IPS DF 4.7 (cell line): ENCODE measurements around the gene KANSL1.
A peak's percentile ranks its signal among the peaks of the same experiment; 100 is the strongest.
"Not testable (repeated sequence)": the region's sequence is repeated elsewhere in the genome, so short reads cannot be mapped to it uniquely, and the experiment has no call there.

Source experiments
- DNase-seq: peaks from one replicate; pipeline ENCODE4 v3.0.0-alpha.2; 2013; ENCODE audit warnings: low spot score; ENCODE audit errors: extremely low read depth

Gene KANSL1

DNA sequence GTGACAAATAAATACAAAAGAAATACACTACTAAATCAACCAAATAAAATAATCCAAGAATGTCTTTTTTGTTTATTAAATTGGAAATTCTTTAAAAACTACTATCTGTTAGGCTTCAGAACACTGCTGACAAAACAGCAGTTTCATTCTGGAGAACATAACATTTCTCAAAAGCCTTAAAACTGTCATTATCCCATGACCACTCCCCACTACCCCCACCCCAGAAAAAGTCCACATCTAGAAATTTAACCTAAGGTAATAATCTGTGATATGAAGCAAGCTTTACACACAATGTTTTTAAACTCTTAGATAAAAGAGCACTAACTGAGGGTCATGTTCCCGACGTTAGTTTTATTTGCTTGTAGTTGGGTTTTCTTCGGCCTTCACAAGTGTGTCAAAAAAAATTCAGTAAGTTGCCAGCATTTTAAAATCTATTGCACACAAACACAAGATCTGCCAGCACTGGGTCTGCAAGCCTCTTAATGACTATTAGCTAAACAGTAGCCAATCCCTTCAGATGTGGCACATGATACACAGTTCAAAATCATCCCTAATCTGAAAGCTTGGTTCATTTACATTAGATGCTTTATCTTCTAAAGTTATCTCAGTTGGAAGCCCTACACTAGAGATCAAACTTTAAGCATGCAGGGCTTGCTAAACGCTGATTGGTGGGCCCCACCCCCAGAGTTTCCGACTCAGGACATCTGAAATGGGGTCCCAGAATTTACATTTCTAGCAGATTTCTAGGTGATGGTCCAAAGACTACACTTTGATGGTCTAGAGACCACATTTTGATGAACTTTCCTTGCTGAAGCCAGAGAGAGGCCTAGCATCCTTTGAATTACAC, 75.2 kb downstream of the KANSL1 start:
- no peak for DNase-seq

DNA sequence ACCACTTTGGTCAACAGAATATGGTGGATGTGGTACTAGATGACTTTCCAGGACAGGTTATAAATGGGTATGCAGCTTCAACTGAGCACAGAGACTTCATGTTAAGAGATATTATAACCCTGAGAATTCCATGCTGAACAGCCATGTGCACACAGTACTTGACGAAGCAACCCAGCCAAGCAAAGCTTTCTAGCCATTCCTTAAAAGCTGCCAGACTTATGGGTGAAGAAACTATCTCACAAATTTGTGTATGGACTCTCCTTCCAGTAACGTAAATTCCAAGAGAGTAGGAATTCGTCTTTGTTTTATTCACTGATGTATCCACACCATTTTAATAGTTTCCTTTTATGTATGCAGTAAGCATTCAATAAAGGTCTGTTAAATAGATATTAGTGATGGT, 76.1 kb downstream of the KANSL1 start:
- no peak for DNase-seq

DNA sequence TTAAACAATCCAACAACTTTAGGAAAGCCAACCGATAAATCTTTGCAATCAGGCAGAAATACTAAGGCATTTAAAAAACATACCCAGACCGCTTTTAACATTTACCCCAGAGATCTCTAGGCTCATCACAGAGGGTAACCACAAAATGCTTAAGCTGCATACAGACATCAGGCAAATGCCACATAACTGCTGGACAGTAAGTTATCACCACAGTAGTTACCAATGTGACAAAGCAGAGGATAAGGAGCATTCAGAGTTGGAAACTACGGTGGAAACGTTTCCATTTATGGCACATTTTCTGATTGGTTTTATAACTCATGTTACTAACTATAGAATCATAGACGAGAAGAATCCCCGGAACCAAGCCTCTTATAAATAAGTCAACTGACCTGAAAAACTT, 77.5 kb downstream of the KANSL1 start:
- no peak for DNase-seq

DNA sequence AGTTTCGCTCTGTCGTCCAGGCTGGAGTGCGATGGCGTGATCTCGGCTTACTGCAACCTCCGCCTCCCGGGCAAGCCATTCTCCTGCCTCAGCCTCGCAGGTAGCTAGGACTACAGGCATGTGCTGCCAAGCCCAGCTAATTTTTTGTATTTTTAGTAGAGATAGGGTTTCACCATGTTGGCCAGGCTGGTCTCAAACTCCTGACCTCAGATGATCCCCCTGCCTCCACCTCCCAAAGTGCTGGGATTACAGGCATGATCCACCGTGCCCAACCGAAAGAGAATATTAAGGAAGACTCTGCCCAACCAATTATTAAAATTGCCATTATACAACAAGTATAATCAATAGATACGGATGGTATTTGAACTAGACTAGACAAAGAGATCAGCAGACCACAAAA, 82.0 kb downstream of the KANSL1 start:
- not testable (repeated sequence) for DNase-seq

DNA sequence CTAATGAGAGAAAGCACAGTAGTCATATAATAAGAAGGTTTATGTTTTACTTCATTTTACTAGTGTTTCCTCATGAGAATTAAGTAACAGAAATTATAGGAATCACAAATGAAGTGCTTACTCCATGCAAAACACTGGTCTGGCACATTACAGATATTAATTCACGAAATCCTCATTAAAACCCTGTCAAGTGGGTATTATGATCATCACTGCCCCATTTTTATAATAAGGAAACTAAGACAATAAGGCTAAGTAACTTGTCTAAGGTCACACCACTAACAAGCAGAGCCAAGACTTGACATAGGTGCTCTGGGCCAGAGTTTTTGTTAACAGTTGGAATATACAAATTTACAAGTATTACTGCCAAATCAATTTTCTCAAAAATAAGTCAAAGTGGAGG, 83.0 kb downstream of the KANSL1 start:
- no peak for DNase-seq

DNA sequence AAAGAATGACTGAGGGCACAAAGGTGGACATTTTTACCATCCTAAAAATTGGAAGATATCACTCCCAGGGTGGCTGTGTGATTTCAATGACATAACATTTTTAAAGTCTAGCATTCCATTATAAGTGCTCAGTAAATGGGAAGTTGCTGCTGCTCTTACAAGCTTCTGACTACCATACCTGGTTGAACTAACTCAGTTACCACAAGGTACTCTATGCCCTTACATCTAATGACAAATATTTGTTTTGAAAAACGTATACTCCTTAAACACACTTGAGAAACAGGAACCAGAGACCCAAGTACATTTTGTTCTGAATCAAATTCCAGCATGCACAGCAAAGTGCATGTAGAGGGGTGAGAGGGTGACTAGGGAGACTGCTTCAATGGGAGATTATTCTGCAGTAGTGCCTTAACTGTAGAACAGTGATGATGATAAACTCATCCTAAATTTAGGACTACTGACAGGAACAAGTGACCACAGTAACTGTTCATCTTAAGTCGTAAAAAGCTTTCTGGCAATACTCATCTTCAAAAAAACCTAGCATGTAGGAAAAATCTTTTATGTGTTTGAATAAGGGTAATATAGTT, 83.5 kb downstream of the KANSL1 start:
- no peak for DNase-seq

DNA sequence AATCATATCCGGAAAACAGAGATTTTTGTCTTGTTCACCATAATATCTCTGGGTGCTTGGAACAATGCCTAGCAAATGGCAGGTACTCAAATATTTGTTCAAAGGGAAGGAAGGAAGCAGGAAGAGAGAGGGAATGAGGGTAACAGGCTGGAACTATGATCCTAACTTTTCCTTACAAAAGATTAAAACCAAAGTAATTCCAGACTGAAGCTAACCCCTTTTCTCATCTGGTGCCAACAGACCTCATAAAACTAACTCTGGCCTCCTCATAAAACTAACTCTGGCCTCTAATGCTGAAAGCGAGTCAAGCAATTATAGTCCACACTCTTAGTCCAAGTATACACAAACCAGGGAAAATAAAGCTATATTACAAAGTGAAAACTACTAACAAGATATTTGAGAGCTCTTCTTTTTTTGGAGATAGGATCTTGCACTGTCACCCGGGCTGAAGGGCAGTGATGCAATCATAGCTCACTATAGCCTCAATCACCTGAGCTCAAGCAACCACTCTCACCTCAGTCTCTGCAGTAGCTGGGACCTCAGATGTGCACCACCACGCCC, 84.6 kb downstream of the KANSL1 start:
- DNase-seq = no peak

DNA sequence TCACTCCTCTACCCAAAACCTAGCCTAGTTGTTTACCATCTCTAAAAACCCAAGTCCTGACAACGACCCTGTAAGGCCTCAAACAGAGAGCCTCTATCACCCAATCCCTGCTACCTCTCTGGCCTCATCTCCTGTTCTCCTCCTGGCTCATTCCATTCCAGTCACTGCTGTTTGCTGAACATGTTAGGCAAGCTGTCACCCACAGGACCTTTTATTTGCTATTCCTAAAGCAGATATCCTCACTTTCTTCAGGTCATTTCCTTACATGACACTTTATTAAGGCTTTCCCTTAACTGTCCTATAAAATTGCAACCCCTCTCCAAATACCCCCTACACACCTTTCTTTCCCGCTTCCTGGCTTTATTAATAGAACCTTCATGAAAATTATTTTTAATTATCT, 85.1 kb downstream of the KANSL1 start:
- no peak for DNase-seq

DNA sequence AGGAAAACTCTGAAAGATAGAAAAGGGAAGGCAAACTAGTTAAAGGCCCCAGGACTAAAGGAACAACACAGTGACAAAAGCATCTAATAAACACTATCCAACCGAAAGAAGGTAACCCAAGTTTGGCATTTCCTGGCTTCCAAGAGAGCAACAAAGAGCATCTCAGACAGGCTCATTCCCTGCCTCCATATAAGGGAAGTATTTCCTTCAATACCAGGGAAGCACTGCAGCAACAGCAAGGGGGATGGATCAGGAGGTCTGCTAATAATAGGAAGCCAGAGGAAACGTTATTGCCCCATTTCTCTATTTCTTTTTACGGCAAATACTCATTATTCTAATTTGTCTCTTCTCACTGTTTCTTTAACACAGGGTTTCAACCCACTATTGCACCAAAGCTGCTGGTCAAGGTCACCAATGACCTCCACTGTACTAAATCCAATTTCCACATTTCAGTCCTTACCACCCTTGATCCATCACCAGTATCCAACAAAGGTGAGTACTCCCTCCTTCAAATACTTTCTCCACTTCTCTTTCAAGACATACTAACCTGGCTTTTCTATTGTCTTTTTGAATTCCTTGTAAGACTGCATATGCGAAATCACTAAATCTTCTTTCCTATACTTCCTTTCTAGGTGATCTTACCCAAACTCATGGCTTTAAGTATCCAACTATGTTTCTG, 86.1 kb downstream of the KANSL1 start:
- peak; percentile 80 for DNase-seq

DNA sequence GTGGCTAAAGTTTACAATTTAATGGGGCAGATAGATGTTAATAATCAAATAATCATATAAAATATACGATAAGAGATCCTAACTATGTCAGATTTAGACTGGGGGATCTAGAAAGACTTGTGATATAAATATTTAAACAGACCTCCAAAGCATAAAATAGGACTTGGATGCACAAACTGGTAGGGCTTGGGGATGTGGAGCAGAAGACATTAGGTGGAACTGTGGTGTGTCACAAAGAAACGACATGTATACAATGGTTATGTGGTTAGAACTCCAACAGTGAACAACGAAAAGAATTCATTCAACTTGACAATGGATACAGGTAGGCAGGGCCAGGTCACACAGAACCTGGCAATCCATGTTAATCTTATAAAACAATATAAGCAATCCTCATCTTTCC, 90.4 kb downstream of the KANSL1 start:
- DNase-seq = not testable (repeated sequence)

DNA sequence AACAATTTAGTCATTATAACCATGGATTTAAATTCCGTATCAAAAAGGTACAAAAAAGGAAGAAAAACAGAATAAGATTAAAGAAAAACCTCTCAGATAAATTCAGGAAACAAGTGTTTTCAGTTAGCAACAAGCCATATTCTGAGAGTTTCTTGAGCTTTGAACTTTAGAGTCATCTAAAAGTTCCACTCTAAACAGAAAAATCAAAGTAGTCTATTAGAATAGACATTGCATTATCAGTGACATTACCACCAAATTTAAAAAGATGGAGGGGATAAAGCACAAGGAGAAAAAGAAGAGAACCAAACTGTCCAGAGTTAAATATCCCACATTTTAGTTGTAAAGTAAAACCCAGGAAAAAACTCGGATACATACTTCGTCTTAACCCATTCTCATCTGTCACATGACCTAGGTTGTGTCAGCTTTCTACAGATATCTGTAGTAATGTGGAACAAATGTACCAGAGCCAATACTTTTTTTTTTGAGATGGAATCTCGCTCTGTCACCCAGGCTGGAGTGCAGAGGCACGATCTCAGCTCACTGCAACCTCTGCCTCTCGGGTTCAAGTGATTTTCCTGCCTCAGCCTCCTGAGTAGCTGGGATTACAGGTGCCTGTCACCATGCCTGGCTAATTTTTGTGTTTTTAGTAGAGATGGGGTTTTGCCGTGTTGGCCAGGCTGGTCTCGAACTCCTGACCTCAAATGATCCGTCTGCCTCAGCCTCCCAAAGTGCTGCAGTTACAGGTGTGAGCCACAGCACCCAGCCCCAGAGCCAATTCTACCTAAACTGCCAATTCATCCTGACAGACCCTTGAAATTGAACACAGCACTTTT, 91.2 kb downstream of the KANSL1 start:
- not testable (repeated sequence) for DNase-seq

DNA sequence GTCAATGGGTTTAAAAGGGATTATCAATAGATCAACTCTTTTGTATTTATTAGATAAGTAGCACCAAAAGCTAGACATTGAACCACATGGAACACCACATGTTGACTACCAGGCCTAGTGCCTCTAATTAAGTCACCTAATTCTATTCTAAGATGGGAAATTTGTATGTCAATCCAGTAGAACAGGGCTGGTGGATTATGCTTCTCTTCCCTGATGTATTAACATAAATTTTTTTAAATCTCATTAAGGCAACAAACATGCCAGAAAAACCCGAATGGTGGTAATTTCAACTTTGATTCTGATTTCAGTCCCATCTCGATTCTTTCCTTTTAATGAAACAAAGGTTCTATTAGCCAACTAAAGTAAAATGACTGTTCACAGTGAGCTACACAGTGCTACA, 92.6 kb downstream of the KANSL1 start:
- no peak for DNase-seq

DNA sequence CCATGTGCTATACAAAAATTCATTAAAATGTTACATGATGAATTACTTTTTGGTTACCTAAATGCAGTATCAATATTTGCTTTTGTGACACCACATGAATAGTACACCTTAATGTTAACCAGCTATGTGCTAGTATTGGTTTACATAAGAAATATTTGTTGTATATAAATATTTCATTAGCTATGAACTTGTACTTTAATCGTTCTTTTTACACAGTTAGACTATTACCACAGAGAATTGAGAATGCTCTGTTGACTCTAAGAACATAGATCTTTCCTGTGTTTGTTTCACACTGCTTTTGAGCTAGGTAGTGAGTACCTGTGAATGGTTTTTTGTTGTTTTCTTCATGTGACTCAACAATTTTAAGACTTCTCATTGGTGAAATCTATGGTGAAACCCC, 93.4 kb downstream of the KANSL1 start:
- DNase-seq = no peak

DNA sequence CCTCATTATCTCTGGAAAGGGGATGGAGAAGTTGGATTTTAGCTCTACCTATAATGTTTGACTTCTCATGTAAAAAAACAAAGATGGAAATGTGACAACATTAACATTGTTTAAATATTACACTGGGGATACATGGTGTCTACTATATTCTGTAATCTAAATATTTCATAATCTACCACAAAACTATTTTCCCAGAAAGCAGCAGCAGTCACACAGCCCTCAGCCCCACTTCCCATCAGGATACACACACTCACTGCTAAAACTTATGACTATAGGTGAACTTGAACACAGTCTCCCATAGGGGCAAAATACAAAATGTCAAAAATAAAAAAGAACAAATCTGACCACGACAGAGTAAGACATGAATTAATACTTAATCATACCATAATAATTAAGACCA, 95.7 kb downstream of the KANSL1 start:
- no peak for DNase-seq

DNA sequence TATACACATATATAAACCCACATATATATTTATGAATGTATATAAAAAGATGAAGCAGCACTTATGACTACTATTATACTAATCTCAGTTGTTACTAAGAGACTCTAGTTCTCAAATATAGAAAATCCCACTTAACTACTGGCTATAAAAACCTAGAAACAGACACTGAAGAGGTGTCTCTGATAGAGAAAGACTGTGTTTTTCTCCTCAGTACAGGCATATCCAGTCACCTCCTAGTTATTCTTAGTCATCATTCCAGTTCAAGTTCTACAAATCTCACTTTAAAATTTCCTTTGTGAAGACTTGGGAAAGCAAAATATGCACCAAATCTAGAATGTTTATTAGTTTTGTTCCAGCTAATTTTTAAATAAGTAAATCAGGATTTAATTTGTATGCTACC, 100.2 kb downstream of the KANSL1 start:
- no peak for DNase-seq

DNA sequence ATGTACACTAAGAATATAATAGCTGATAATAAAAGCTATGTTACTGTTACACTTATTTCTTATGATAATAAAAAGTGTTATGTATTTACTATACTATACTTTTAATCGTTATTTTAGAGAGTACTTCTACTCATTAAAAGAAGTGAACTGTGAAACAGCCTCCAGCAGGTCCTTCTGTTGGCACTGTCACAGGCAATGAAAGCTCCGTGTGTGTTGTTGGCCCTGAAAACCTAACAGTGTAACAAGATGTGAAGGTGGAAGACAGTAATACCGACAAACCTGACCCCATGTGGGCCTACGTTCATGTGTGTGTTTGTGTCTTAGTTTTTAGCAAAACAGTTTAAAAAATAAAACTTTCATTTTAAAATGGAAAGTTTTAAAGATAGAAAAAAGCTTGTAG, 102.4 kb downstream of the KANSL1 start:
- DNase-seq = no peak

DNA sequence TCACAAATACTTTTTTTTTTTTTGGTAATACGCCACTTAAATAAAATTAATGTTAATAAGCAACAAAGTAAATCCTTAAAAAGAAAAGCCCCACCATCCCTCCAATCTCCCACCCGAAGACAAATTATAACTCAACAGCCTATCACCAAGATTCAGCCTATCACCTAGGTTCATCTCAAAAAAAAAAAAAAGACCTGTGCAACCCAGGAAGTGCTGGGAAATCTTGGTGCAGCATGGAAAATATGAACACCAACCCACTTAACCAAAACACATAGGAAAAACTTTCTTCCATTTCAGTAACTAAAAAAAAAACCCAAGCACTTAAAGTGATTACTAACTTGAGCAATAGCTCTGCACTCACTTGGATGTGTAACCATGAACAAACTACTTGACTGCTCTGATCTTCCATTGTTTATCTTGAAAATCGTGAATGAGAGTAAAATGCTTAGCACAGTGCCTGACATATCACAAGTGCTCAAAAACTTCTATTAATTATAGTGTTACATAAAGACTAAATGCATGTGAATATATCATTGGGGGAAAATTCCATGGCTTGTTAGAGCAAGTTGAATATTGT, 103.8 kb downstream of the KANSL1 start:
- no peak for DNase-seq

DNA sequence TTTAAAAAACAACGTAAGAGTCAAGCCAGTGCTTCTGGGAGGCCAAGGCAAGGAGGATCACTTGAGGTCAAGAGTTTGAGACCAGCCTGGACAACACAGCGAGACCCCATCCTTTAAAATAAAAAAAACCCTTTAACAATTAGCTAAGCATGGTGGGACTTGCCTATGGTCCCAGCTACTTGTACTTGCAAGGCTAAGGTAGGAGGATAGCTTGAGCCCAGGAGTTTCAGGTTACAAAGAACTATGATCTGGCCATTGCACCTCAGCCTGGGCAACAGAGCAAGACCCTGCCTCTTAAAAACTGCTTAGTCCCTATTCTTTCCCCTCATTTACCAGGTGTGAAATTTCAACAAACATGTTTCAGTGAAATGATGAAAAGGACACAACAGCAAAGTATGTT, 104.6 kb downstream of the KANSL1 start:
- no peak for DNase-seq

DNA sequence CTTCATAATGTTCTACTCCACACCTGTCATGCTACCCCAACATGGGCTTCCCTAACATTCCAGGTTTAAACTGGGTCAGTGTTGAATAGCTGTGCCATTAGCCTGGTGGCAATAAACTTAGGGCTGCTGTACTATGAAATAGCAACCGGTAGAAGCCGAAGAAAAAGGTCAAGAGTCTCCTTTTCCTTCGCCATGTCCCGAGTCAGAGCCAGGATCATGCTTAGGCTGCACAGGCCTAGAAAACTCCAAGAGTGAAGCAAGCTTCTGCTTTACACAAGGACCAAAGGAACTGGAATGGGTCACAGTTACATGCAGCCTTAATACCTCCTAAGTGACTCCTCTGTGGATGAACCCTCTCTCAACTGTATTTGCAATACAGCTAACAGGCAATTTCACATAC, 105.4 kb downstream of the KANSL1 start:
- DNase-seq = not testable (repeated sequence)

DNA sequence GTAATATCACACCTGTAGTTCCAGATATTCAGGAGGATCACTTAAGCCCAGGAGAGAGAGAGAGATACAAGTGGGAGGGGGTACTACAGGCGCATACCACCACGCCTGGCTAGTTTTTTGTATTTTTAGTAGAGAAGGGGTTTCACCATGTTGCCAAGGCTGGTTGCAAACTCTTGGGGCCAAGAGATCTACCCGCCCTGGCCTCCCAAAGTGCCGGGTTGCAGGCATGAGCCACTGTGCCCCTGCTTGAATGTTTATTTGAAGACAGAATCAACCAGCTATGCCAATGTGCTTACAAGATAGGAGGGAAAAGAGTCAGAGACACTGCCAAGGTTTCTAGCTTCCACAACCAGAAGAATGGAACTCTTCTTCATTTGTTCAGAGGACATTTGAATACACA, 106.4 kb downstream of the KANSL1 start:
- DNase-seq = no peak

DNA sequence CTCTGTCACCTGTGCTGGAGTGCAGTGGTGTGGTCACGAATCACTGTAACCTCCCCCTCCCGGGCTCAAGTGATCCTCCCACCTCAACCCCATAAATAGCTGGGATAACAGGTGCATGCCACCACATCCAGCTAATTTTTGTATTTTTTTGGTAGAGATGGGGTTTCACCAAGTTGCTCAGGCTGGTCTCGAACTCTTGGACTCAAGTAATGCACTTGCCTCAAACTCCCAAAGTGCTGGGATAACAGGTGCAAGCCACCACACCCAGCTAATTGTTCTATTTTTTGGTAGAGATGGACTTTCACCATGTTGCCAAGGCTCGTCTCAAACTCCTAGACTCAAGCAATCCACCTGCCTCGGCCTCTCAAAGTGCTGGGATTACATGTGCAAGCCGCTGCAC, 107.7 kb downstream of the KANSL1 start:
- DNase-seq = no peak
